Body of pancreas (tissue), 4 donors: ENCODE results near the gene DRAP1. TPM values are rescaled to one million over a fixed set of nuclear protein-coding genes. Genes with fewer than 3 reads are reported as not detected.

ENCODE experiments used
- ATAC-seq: fragments of 150-250 bp; one replicate; pipeline ENCODE4 v1.9.1; 2016
- DNase-seq, 4 donors: peaks; one replicate each; pipeline ENCODE4 v3.0.0-alpha.2; 2019
- H3K27ac ChIP-seq, 4 donors: fragments of 200-600 bp; sonication (generic); 1 replicate in 3 of 4; 2 replicates in 1 of 4; pipeline versions ENCODE4 v1.5.1 to v1.6.1; 2016 to 2019; ENCODE audit warnings: mild to moderate bottlenecking in 1 of 4, mixed read lengths in 1 of 4, moderate library complexity in 1 of 4
- H3K27me3 ChIP-seq, 2 donors: fragments of 200-600 bp; sonication (generic); one replicate each; pipeline ENCODE4 v1.6.0; 2016; ENCODE audit warnings: mild to moderate bottlenecking in 1 of 2
- H3K36me3 ChIP-seq, 2 donors: fragments of 200-600 bp; sonication (generic); replicated peaks in 1 of 2; 2 replicates each; pipeline ENCODE4 v1.5.1; 2016; ENCODE audit warnings: low read depth in 2 of 2; ENCODE audit not compliant: insufficient read depth in 1 of 2
- H3K4me1 ChIP-seq: fragments of 200-600 bp; sonication (generic); one replicate; pipeline ENCODE4 v1.6.0; 2016
- H3K4me3 ChIP-seq, 2 donors: fragments of 200-600 bp; sonication (generic); 1 replicate in 1 of 2; 2 replicates in 1 of 2; pipeline ENCODE4 v1.5.1; 2016 to 2019
- H3K9me3 ChIP-seq, 3 donors: fragments of 200-600 bp; sonication (generic); 1 replicate in 2 of 3; 2 replicates in 1 of 3; pipeline ENCODE4 v1.5.1; 2016
- POLR2A ChIP-seq, 3 donors: fragments of 450-650 bp; IDR thresholded peaks; one replicate each; pipeline ENCODE4 v1.6.1; 2016; ENCODE audit warnings: antibody characterized with exemption in 3 of 3, mild to moderate bottlenecking in 2 of 3
- WGBS, 2 donors: methylation state at CpG; one replicate each; pipeline ENCODE4 v1.1.5; 2017; 5-methylcytosine and 5-hydroxymethylcytosine counted together
- intact Hi-C: fragments of 100-400 bp; cut with DNase I; formaldehyde crosslinking; loops from one replicate; pipeline ENCODE4 v1.15.1; 2023
- total RNA-seq, 2 donors: library from RNA; depleted of rRNA; stranded (reverse); fragments of >200 nt; gene quantifications; one replicate each; pipeline ENCODE4 v1.1.0, GENCODE V29; 2016
- TF ChIP-seq, protein P1 (sequence below), 7 experiments: fragments of 450-650 bp in 4 of 7; fragments of 200-600 bp in 3 of 7; sonication (generic) in 3 of 7; IDR thresholded peaks; one replicate each; pipeline ENCODE4 v1.5.1; 2016 to 2019; ENCODE audit warnings: antibody characterized with exemption in 7 of 7

DRAP1 gene
- total RNA-seq, 2 donors from 2014 or later: 29.6 to 91.6 TPM

DNA sequence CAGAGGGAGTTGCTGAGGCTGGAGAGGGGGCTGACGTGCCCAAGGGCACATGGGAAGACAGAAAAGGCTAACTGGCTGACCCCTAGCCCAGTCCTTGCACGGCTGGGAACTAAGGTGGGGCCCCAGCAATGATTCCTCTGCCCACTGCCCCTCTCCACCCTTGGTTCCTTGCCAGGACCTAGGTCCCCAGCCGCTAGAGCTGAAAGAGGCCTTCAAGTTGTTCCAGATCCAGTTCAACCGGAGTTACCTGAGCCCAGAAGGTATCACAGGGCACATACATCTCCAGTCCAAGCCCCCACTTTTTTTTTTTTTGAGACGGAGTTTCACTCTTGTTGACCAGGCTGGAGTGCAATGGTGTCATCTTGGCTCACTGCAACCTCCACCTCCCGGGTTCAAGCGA, 39.2 kb upstream of the DRAP1 start:
- Histone ChIP-seq H3K9me3 (no peaks in the 10 kb centered on the region), H3K36me3 (peaks cover 0 to 7% of the 10 kb centered on the region in 2 donors), H3K4me1 (peaks cover 4% of the 10 kb centered on the region), H3K27me3 (no peaks in the 10 kb centered on the region), H3K4me3 (no peak overlapping the region), H3K27ac (no peak overlapping the region)
- no peak for TF ChIP-seq POLR2A (IDR thresholded peaks at IDR 0.05)
- TF ChIP-seq, protein P1, sequence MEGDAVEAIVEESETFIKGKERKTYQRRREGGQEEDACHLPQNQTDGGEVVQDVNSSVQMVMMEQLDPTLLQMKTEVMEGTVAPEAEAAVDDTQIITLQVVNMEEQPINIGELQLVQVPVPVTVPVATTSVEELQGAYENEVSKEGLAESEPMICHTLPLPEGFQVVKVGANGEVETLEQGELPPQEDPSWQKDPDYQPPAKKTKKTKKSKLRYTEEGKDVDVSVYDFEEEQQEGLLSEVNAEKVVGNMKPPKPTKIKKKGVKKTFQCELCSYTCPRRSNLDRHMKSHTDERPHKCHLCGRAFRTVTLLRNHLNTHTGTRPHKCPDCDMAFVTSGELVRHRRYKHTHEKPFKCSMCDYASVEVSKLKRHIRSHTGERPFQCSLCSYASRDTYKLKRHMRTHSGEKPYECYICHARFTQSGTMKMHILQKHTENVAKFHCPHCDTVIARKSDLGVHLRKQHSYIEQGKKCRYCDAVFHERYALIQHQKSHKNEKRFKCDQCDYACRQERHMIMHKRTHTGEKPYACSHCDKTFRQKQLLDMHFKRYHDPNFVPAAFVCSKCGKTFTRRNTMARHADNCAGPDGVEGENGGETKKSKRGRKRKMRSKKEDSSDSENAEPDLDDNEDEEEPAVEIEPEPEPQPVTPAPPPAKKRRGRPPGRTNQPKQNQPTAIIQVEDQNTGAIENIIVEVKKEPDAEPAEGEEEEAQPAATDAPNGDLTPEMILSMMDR (IDR thresholded peaks at IDR 0.05): no peak
- intact Hi-C loops: loop anchor here (5.0 kb wide), 1 partner anchor 102 kb away; no protein-coding TSS in a partner anchor
- DNase-seq (no peak), ATAC-seq (no peak)
- WGBS, 2 donors: 58 to 62% methylated on average over 7 of the region's 7 CpGs

DNA sequence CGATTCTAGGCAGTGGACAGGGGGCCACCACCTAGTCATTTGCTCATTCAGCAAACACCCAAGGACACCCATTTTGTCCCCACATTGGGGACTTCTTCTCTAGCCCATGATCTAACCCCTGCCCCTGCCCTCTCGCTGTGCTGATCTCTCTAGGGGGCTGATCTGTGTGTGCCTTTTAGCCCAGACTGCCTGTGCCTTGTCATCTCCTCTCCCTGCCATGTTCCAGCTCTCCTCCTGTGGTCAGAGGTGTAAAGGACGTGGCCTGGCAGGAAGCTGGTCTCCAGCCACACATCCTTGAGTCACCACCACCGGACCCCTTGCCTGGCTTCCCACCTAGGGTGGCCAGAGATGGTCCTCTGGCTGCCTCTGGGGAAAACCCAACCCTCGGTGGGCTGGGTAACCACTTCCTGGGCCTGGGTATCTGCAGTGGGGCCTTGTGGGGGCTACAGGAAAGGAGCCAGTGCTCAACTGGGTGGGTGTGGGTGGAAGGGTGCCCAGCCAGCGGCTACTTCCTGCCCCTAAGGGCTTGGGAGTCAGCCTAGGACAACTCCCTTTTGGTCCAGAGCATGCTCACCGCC, 38.3 kb upstream of the DRAP1 start:
- Histone ChIP-seq H3K36me3 (peaks cover 0 to 7% of the 10 kb centered on the region in 2 donors), H3K9me3 (no peaks in the 10 kb centered on the region), H3K27ac (no peak overlapping the region), H3K4me3 (no peak overlapping the region), H3K4me1 (peaks cover 5% of the 10 kb centered on the region), H3K27me3 (no peaks in the 10 kb centered on the region)
- WGBS, 2 donors: 72 to 76% methylated on average over 5 to 7 of the region's 7 CpGs
- DNase-seq (no peak), ATAC-seq (no peak)
- intact Hi-C loops: loop anchor here (5.0 kb wide), 1 partner anchor 101 kb away; no protein-coding TSS in a partner anchor
- TF ChIP-seq, protein P1 (IDR thresholded peaks at IDR 0.05): no peak
- no peak for TF ChIP-seq POLR2A (IDR thresholded peaks at IDR 0.05)

DNA sequence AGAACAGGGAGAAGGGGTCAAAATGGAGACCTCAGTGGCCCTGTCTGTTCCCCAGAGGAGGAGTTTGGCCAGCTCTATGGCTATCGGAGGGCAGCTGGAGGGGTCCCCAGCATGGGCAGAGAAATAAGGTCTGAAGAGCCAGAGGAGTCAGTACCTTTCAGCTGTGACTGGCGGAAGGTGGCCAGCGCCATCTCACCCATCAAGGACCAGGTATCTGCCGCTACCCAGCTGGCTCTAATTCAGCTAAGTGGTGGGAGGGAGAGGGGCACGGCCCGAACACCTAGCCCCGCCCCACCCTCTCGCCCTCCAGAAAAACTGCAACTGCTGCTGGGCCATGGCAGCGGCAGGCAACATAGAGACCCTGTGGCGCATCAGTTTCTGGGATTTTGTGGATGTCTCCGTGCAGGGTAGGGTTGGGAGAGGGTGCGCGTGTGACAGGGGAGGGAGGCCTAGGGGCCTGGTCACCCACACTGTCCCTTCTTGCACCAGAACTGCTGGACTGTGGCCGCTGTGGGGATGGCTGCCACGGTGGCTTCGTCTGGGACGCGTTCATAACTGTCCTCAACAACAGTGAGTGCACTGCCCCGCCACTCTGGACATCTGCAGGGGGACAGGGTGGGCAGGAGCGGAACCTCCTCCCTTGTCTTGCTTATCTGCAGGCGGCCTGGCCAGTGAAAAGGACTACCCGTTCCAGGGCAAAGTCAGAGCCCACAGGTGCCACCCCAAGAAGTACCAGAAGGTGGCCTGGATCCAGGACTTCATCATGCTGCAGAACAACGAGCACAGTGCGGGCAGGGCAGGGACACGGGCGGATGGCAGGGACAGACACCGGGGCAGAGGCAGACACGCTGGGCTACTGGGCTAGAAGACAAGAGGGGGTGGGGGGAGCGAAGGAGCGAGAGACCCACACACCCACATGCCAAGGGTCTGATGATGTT, 36.8 kb upstream of the DRAP1 start:
- Histone ChIP-seq H3K4me3 (no peak overlapping the region), H3K9me3 (no peaks in the 10 kb centered on the region), H3K4me1 (peaks cover 11% of the 10 kb centered on the region), H3K27me3 (no peaks in the 10 kb centered on the region), H3K27ac (no peak overlapping the region), H3K36me3 (peaks cover 0 to 7% of the 10 kb centered on the region in 2 donors)
- 86 to 89% methylated on average over 14 to 28 of the region's 30 CpGs for WGBS, 2 donors
- no peak for TF ChIP-seq POLR2A (IDR thresholded peaks at IDR 0.05)
- TF ChIP-seq, protein P1 (IDR thresholded peaks at IDR 0.05): no peak
- ATAC-seq (no peak), DNase-seq (no peak)
- intact Hi-C loops: loop anchor here (5.0 kb wide), 1 partner anchor 100 kb away; no protein-coding TSS in a partner anchor

DNA sequence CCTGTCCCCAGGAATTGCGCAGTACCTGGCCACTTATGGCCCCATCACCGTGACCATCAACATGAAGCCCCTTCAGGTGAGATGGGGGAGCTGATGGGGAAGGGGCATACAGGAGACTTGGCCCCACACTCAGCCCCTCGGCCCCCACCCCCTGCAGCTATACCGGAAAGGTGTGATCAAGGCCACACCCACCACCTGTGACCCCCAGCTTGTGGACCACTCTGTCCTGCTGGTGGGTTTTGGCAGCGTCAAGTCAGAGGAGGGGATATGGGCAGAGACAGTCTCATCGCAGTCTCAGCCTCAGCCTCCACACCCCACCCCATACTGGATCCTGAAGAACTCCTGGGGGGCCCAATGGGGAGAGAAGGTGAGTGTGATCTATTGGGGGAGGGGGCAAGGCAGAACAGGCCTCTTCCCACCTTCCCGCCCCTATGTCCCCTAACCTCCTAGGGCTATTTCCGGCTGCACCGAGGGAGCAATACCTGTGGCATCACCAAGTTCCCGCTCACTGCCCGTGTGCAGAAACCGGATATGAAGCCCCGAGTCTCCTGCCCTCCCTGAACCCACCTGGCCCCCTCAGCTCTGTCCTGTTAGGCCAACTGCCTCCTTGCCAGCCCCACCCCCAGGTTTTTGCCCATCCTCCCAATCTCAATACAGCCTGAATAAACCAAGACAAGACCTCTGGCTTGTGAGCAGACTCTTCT, 36.0 kb upstream of the DRAP1 start:
- Histone ChIP-seq H3K9me3 (no peaks in the 10 kb centered on the region), H3K27ac (no peak overlapping the region), H3K36me3 (peaks cover 0 to 7% of the 10 kb centered on the region in 2 donors), H3K4me1 (peaks cover 16% of the 10 kb centered on the region), H3K4me3 (no peak overlapping the region), H3K27me3 (no peaks in the 10 kb centered on the region)
- WGBS, 2 donors: 85 to 96% methylated on average over 11 to 13 of the region's 13 CpGs
- no peak for TF ChIP-seq POLR2A (IDR thresholded peaks at IDR 0.05)
- TF ChIP-seq, protein P1 (IDR thresholded peaks at IDR 0.05): no peak
- ATAC-seq (no peak), DNase-seq (no peak)
- intact Hi-C loops: loop anchor here (5.0 kb wide), 1 partner anchor 99 kb away; no protein-coding TSS in a partner anchor
